HepG2 (cell line): ENCODE results near the gene TBR1. TPM values are rescaled to one million over a fixed set of nuclear protein-coding genes. Genes with fewer than 3 reads are reported as not detected.

Source experiments
- ADNP ChIP-seq: sonication (generic); formaldehyde crosslinking; IDR thresholded peaks from 2 replicates; pipeline ENCODE4 v1.4.0; 2020; ENCODE audit warnings: missing genetic modification reagents
- ATRX ChIP-seq: sonication (generic); formaldehyde crosslinking; IDR thresholded peaks from 2 replicates; pipeline ENCODE4 v1.4.0; 2020; ENCODE audit warnings: missing genetic modification reagents, borderline replicate concordance
- CBFB ChIP-seq: sonication (generic); formaldehyde crosslinking; IDR thresholded peaks from 2 replicates; pipeline ENCODE4 v1.4.0; 2020; ENCODE audit warnings: missing genetic modification reagents
- CHD4 ChIP-seq: fragments of 200-600 bp; sonication (generic); IDR thresholded peaks from 2 replicates; pipeline ENCODE4 v1.7.0; 2017; ENCODE audit warnings: mild to moderate bottlenecking, low read length, borderline replicate concordance
- DBP ChIP-seq: sonication (generic); formaldehyde crosslinking; IDR thresholded peaks from 2 replicates; pipeline ENCODE4 v1.4.0; 2020; ENCODE audit warnings: missing genetic modification reagents; ENCODE audit errors: not compliant biosample characterization
- DNMT1 ChIP-seq: sonication (generic); formaldehyde crosslinking; IDR thresholded peaks from 2 replicates; pipeline ENCODE4 v1.5.1; 2020; ENCODE audit warnings: mild to moderate bottlenecking, missing genetic modification reagents
- FOXP1 ChIP-seq, 2 experiments: fragments of 450-650 bp in 1 of 2; IDR thresholded peaks; 2 replicates each; pipeline ENCODE4 v1.6.1; 2017 to 2018; ENCODE audit warnings: antibody characterized with exemption in 1 of 2
- HIC2 ChIP-seq: sonication (generic); formaldehyde crosslinking; IDR thresholded peaks from 2 replicates; pipeline ENCODE4 v1.9.0; 2022; ENCODE audit warnings: low read depth, missing genetic modification reagents
- IKZF4 ChIP-seq: sonication (generic); formaldehyde crosslinking; IDR thresholded peaks from 2 replicates; pipeline ENCODE4 v1.5.1; 2020; ENCODE audit warnings: borderline replicate concordance, mild to moderate bottlenecking, low read depth, missing genetic modification reagents; ENCODE audit errors: not compliant biosample characterization
- PRDM4 ChIP-seq: sonication (generic); formaldehyde crosslinking; IDR thresholded peaks from 2 replicates; pipeline ENCODE4 v1.9.0; 2021; ENCODE audit warnings: missing genetic modification reagents, borderline replicate concordance
- SOX13 ChIP-seq, 3 experiments: fragments of 450-650 bp in 1 of 3; sonication (generic) in 1 of 3; formaldehyde crosslinking in 1 of 3; IDR thresholded peaks in 2 of 3; conservative IDR thresholded peaks in 1 of 3; 2 replicates each; pipeline versions ENCODE4 v1.5.0 to v1.6.1; 2016 to 2020; ENCODE audit warnings: antibody characterized with exemption in 1 of 3, mild to moderate bottlenecking in 1 of 3, missing compliant biosample characterization in 1 of 3, missing genetic modification reagents in 1 of 3, moderate library complexity in 1 of 3
- TBP ChIP-seq: sonication (generic); formaldehyde crosslinking; IDR thresholded peaks from 2 replicates; pipeline ENCODE4 v1.5.0; 2020; ENCODE audit warnings: missing genetic modification reagents
- ZBTB46 ChIP-seq: sonication (generic); formaldehyde crosslinking; IDR thresholded peaks from 2 replicates; pipeline ENCODE4 v1.4.0; 2020; ENCODE audit warnings: mild to moderate bottlenecking, missing genetic modification reagents, borderline replicate concordance
- ZFP82 ChIP-seq: sonication (generic); formaldehyde crosslinking; IDR thresholded peaks from 2 replicates; pipeline ENCODE4 v1.5.1; 2020; ENCODE audit warnings: mild to moderate bottlenecking, missing genetic modification reagents, borderline replicate concordance
- ZNF121 ChIP-seq: sonication (generic); formaldehyde crosslinking; IDR thresholded peaks from 2 replicates; pipeline ENCODE4 v1.5.0; 2020; ENCODE audit warnings: mild to moderate bottlenecking, missing genetic modification reagents
- ZNF614 ChIP-seq: IDR thresholded peaks from 2 replicates; pipeline ENCODE4 v1.6.1; 2018; ENCODE audit warnings: missing biosample characterization, missing genetic modification reagents, inconsistent platforms, borderline replicate concordance
- ZNF761 ChIP-seq: sonication (generic); formaldehyde crosslinking; conservative IDR thresholded peaks from 2 replicates; pipeline ENCODE4 v1.4.0; 2020; ENCODE audit warnings: mild to moderate bottlenecking, missing genetic modification reagents
- ZNF850 ChIP-seq: sonication (generic); formaldehyde crosslinking; conservative IDR thresholded peaks from 2 replicates; pipeline ENCODE4 v1.9.0; 2021; ENCODE audit warnings: mild to moderate bottlenecking, missing genetic modification reagents
- ZNF879 ChIP-seq: sonication (generic); formaldehyde crosslinking; IDR thresholded peaks from 2 replicates; pipeline ENCODE4 v1.8.1; 2023; ENCODE audit warnings: missing genetic modification reagents
- ZNF883 ChIP-seq: sonication (generic); formaldehyde crosslinking; IDR thresholded peaks from 2 replicates; pipeline ENCODE4 v1.5.1; 2020; ENCODE audit warnings: mild to moderate bottlenecking, missing genetic modification reagents; ENCODE audit errors: not compliant biosample characterization
- polyA plus RNA-seq, 8 experiments: library from polyadenylated mRNA; depleted of rRNA in 3 of 8; stranded (reverse) in 7 of 8; unstranded in 1 of 8; fragments of >200 nt; fragmentation: Illumina TruSeq in 4 of 8; extraction: Trizol in 4 of 8; gene quantifications; 2 replicates each; pipeline versions ENCODE4 v1.2.1 to v1.2.3, GENCODE V29; 2011 to 2016; ENCODE audit warnings: low read depth in 4 of 8, missing spikeins in 1 of 8, mixed read lengths in 1 of 8; ENCODE audit not compliant: insufficient read depth in 1 of 8
- total RNA-seq, 5 experiments: library from RNA; depleted of rRNA; stranded (reverse); fragments of >200 nt; fragmentation: Illumina TruSeq; extraction: Trizol; gene quantifications; 2 replicates each; pipeline ENCODE4 v1.2.3, GENCODE V29; 2016; ENCODE audit warnings: low read depth in 1 of 5

TBR1 gene
- total and polyA plus RNA-seq, 2 of the 13 experiments (the other 11 are each of a cell fraction or from before 2014, with no cell fraction given): not detected

- TF ChIP-seq HIC2 (CRISPR knock-in tag): peak; percentile 70; the same call in 1 of the 2 replicates
- peak; percentile 28 for TF ChIP-seq DBP (CRISPR knock-in tag)
- TF ChIP-seq ZNF121 (CRISPR knock-in tag): no peak
- no peak for TF ChIP-seq ZNF850 (CRISPR knock-in tag)
- peak; percentile 27 for TF ChIP-seq IKZF4
- TF ChIP-seq ZBTB46 (CRISPR knock-in tag): 0 out of 2 replicates have a peak, but pooled peaks have one; percentile 67
- no peak for TF ChIP-seq ZNF879 (CRISPR knock-in tag)
- TF ChIP-seq PRDM4: no peak
- no peak for TF ChIP-seq TBP
- no peak for TF ChIP-seq ADNP (CRISPR knock-in tag)
- no peak for TF ChIP-seq ZFP82
- no peak for TF ChIP-seq DNMT1 (CRISPR knock-in tag)
- TF ChIP-seq SOX13 (IDR thresholded peaks at IDR 0.05): no peak
- TF ChIP-seq SOX13 (CRISPR knock-in tag; conservative IDR thresholded peaks at IDR 0.05 in 1 of 2, IDR thresholded peaks at IDR 0.05 in 1 of 2): peak in 1 of 2 experiments; percentile 19; a peak in 1 of 4 replicates
- TF ChIP-seq FOXP1 (IDR thresholded peaks at IDR 0.05): no peak
- no peak for TF ChIP-seq FOXP1 (CRISPR knock-in tag; IDR thresholded peaks at IDR 0.05)
- no peak for TF ChIP-seq ZNF614 (CRISPR knock-in tag)
- no peak for TF ChIP-seq CBFB
- no peak for TF ChIP-seq CHD4
- peak; percentile 52 for TF ChIP-seq ZNF883 (CRISPR knock-in tag)
- TF ChIP-seq ATRX (CRISPR knock-in tag): no peak
- peak; percentile 72; the same call in 1 of the 2 replicates for TF ChIP-seq ZNF761 (CRISPR knock-in tag)
These were observed 1.8 kb upstream of the TBR1 start (continued) for GRCh38 chr2:161414042-161415033.
